ENCODE results near the gene NUDC. TPM values are rescaled to one million over a fixed set of nuclear protein-coding genes. Genes with fewer than 3 reads are reported as not detected.

NUDC gene
- polyA plus RNA-seq, 1 of the 3 experiments (the other 2 are of a cell fraction): 153 TPM

- TF ChIP-seq EP300 (IDR thresholded peaks at IDR 0.05; ENCODE audit: borderline replicate concordance in 1 of 2, low read depth in 1 of 2, low read length in 1 of 2) (no peak), MEF2A (IDR thresholded peaks at IDR 0.05; ENCODE audit: borderline replicate concordance, low read depth) (no peak), TEAD4 (IDR thresholded peaks at IDR 0.05; ENCODE audit: borderline replicate concordance, insufficient read depth) (no peak), MAX (IDR thresholded peaks at IDR 0.05; ENCODE audit: low read depth) (no peak), SIN3A (IDR thresholded peaks at IDR 0.05; ENCODE audit: borderline replicate concordance, low read depth, low read length) (no peak), RCOR1 (IDR thresholded peaks at IDR 0.05; ENCODE audit: low read length) (no peak)
- POLR2A ChIA-PET: no interaction called here
- H3K4me3 ChIP-seq (ENCODE audit: low read depth in 2 of 2, low read length in 1 of 2): no peak overlapping the region
- H4K20me1 ChIP-seq (ENCODE audit: insufficient read depth): no peaks in the 10 kb centered on the region
- WGBS (ENCODE audit: low lambda C conversion rate): 4% methylated on average over 3 of the region's 3 CpGs
- no peak overlapping the region for H2AFZ ChIP-seq (ENCODE audit: low read depth)
- H3K79me2 ChIP-seq (ENCODE audit: insufficient read depth): no peaks in the 10 kb centered on the region
- peaks cover 0 to 3% of the 10 kb centered on the region in 2 experiments; a peak in 1 of 4 replicates for H3K4me1 ChIP-seq (ENCODE audit: control insufficient read depth in 1 of 2, insufficient read depth in 2 of 2, low read depth in 1 of 2, low read length in 1 of 2)
- CTCF ChIA-PET: no interaction called here
- peaks cover 3% of the 10 kb centered on the region for H3F3A ChIP-seq (replicated peaks; ENCODE audit: insufficient read depth)
- no peaks in the 10 kb centered on the region for H3K36me3 ChIP-seq (replicated peaks in 1 of 2; ENCODE audit: control insufficient read depth in 1 of 2, insufficient read depth in 2 of 2, low read length in 1 of 2)
- H3K27me3 ChIP-seq (ENCODE audit: insufficient read depth): peaks cover 34% of the 10 kb centered on the region
- H3K9ac ChIP-seq: no peak overlapping the region
- no peaks in the 10 kb centered on the region for H3K9me3 ChIP-seq
- H3K9me2 ChIP-seq: no peaks in the 10 kb centered on the region
- no peak overlapping the region for H3K27ac ChIP-seq (ENCODE audit: low read depth in 2 of 2, low read length in 1 of 2)
- H3K4me2 ChIP-seq: no peak overlapping the region
- DNase-seq: no peak
Observed at GRCh38 chr1:26956321-26956720, 34.8 kb downstream of the NUDC start.

GRCh38 chr1:26957306-26957705, 35.8 kb downstream of the NUDC start:
- CTCF ChIA-PET: interaction anchor here (1.3 kb wide), 1 partner anchor 41 kb away, joined by 3 read pairs; no protein-coding TSS in a partner anchor
- Histone ChIP-seq H3K4me3 (ENCODE audit: low read depth in 2 of 2, low read length in 1 of 2) (no peak overlapping the region), H3K36me3 (replicated peaks in 1 of 2; ENCODE audit: control insufficient read depth in 1 of 2, insufficient read depth in 2 of 2, low read length in 1 of 2) (no peaks in the 10 kb centered on the region), H3K27me3 (ENCODE audit: insufficient read depth) (peaks cover 34% of the 10 kb centered on the region), H3K4me2 (no peak overlapping the region), H3K9me2 (no peaks in the 10 kb centered on the region), H3K79me2 (ENCODE audit: insufficient read depth) (no peaks in the 10 kb centered on the region), H4K20me1 (ENCODE audit: insufficient read depth) (no peaks in the 10 kb centered on the region), H3K9ac (no peak overlapping the region), H3K4me1 (ENCODE audit: control insufficient read depth in 1 of 2, insufficient read depth in 2 of 2, low read depth in 1 of 2, low read length in 1 of 2) (peaks cover 3 to 7% of the 10 kb centered on the region in 2 experiments; a peak in 1 of 4 replicates), H3K27ac (ENCODE audit: low read depth in 2 of 2, low read length in 1 of 2) (no peak overlapping the region), H3F3A (replicated peaks; ENCODE audit: insufficient read depth) (peaks cover 12% of the 10 kb centered on the region), H3K9me3 (no peaks in the 10 kb centered on the region), H2AFZ (ENCODE audit: low read depth) (no peak overlapping the region)
- POLR2A ChIA-PET: no interaction called here
- DNase-seq: no peak
- TF ChIP-seq NRF1 (IDR thresholded peaks at IDR 0.05; ENCODE audit: low read depth, low read length) (no peak), TAF1 (IDR thresholded peaks at IDR 0.05; ENCODE audit: borderline replicate concordance, low read depth, low read length) (no peak), MEF2A (IDR thresholded peaks at IDR 0.05; ENCODE audit: borderline replicate concordance, low read depth) (no peak), REST (IDR thresholded peaks at IDR 0.05; ENCODE audit: low read depth, low read length) (no peak), EZH2phosphoT487 (IDR thresholded peaks at IDR 0.05; ENCODE audit: borderline replicate concordance, low read depth) (no peak), FOSL2 (IDR thresholded peaks at IDR 0.05; ENCODE audit: borderline replicate concordance, low read depth) (no peak), ZBTB33 (IDR thresholded peaks at IDR 0.05; ENCODE audit: borderline replicate concordance, low read depth) (no peak), FOXM1 (IDR thresholded peaks at IDR 0.05; ENCODE audit: low read depth) (no peak)
- WGBS (ENCODE audit: low lambda C conversion rate): 35% methylated on average over 3 of the region's 3 CpGs

Measured in SK-N-SH (cell line).